IMR-90 (cell line): ENCODE results near the gene ASB11. TPM values are rescaled to one million over a fixed set of nuclear protein-coding genes. Genes with fewer than 3 reads are reported as not detected.
"Not testable (repeated sequence)": the region's sequence is repeated elsewhere in the genome, so short reads cannot be mapped to it uniquely, and the experiment has no call there.

Experiments
- ATAC-seq: fragments of 200-7000 bp; cut with Tn5 transposase; 2 replicates; pipeline ENCODE4 v1.9.1; 2020; ENCODE audit warnings: low read depth, mild to moderate bottlenecking, moderate library complexity
- BruUV-seq: library from RNA; stranded (reverse); fragments of 400-500 nt; replicated peaks from 2 replicates; lab custom pipeline; 2021; lab: Mats Ljungman, UMichigan
- CTCF ChIA-PET: fragments of 300-600 bp; formaldehyde crosslinking; extraction: SDS; loops from one replicate; lab custom pipeline; 2021; ENCODE audit warnings: antibody characterized with exemption; lab: Yijun Ruan, JAX
- POLR2A ChIA-PET: fragments of 300-600 bp; sonication (Branson Sonifier 250); formaldehyde crosslinking; loops from one replicate; lab custom pipeline; 2022; ENCODE audit warnings: antibody characterized with exemption; ENCODE audit not compliant: unreplicated experiment; lab: Charles Lee
- DNase-seq: peaks from one replicate; pipeline ENCODE4 v3.0.0; 2013
- H2AFZ ChIP-seq: replicated peaks from 2 replicates; pipeline ENCODE3; 2013; ENCODE audit warnings: low read length, mild to moderate bottlenecking; ENCODE audit not compliant: poor library complexity
- H2AK5ac ChIP-seq: 2 replicates; pipeline ENCODE4 v1.6.1; 2013; ENCODE audit warnings: low read depth, low read length, inconsistent platforms
- H2AK9ac ChIP-seq: replicated peaks from 2 replicates; pipeline ENCODE3; 2013; ENCODE audit warnings: mild to moderate bottlenecking, low read depth, low read length, moderate library complexity; ENCODE audit not compliant: poor library complexity
- H2BK120ac ChIP-seq: 2 replicates; pipeline ENCODE4 v1.6.1; 2013; ENCODE audit warnings: low read depth, low read length, inconsistent platforms
- H2BK15ac ChIP-seq: 3 replicates; pipeline ENCODE4 v1.6.1; 2013; ENCODE audit warnings: low read depth, low read length, inconsistent platforms
- H2BK20ac ChIP-seq: 2 replicates; pipeline ENCODE4 v1.6.1; 2013; ENCODE audit warnings: low read depth, mild to moderate bottlenecking, inconsistent platforms, low read length, moderate library complexity
- H2BK5ac ChIP-seq: 2 replicates; pipeline ENCODE4 v1.6.1; 2013; ENCODE audit warnings: mild to moderate bottlenecking, low read depth, low read length, inconsistent platforms; ENCODE audit not compliant: poor library complexity, severe bottlenecking
- H3K14ac ChIP-seq: replicated peaks from 2 replicates; pipeline ENCODE4 v1.6.1; 2013; ENCODE audit warnings: low read depth, low read length, inconsistent platforms
- H3K18ac ChIP-seq: 2 replicates; pipeline ENCODE4 v1.6.1; 2013; ENCODE audit warnings: low read depth, low read length, control low read depth
- H3K23ac ChIP-seq: 2 replicates; pipeline ENCODE4 v1.6.1; 2013; ENCODE audit warnings: low read depth, low read length, inconsistent platforms
- H3K27ac ChIP-seq: 2 replicates; pipeline ENCODE4 v1.5.1; 2013; ENCODE audit warnings: mild to moderate bottlenecking, control low read depth, low read length; ENCODE audit not compliant: insufficient read depth
- H3K27me3 ChIP-seq: 2 replicates; pipeline ENCODE4 v1.6.1; 2013; ENCODE audit warnings: low read length; ENCODE audit not compliant: control insufficient read depth, insufficient read depth
- H3K36me3 ChIP-seq: 2 replicates; pipeline ENCODE4 v1.6.1; 2013; ENCODE audit warnings: low read length, mixed read lengths; ENCODE audit not compliant: control insufficient read depth, insufficient read depth
- H3K4ac ChIP-seq: 2 replicates; pipeline ENCODE4 v1.6.1; 2013; ENCODE audit warnings: low read depth, low read length, inconsistent platforms
- H3K4me1 ChIP-seq: 2 replicates; pipeline ENCODE4 v1.6.1; 2013; ENCODE audit warnings: low read length, mixed read lengths; ENCODE audit not compliant: control insufficient read depth, insufficient read depth
- H3K4me2 ChIP-seq: 2 replicates; pipeline ENCODE4 v1.6.1; 2013; ENCODE audit warnings: low read depth, mild to moderate bottlenecking, control low read depth, low read length, moderate library complexity
- H3K4me3 ChIP-seq: 2 replicates; pipeline ENCODE4 v1.5.1; 2013; ENCODE audit warnings: low read depth, mild to moderate bottlenecking, control low read depth, low read length, moderate library complexity; ENCODE audit not compliant: insufficient read depth
- H3K56ac ChIP-seq: 2 replicates; pipeline ENCODE4 v1.6.1; 2013; ENCODE audit warnings: low read length, inconsistent platforms; ENCODE audit not compliant: insufficient read depth; ENCODE audit errors: extremely low read depth
- H3K79me1 ChIP-seq, 2 experiments: 2 replicates each; pipeline ENCODE4 v1.6.1; 2013; ENCODE audit warnings: low read length in 2 of 2, inconsistent platforms in 1 of 2, low read depth in 1 of 2
- H3K9ac ChIP-seq: 2 replicates; pipeline ENCODE4 v1.6.1; 2013; ENCODE audit warnings: low read depth, low read length, control low read depth
- H3K9me1 ChIP-seq: 2 replicates; pipeline ENCODE4 v1.6.1; 2013; ENCODE audit warnings: low read length, inconsistent platforms; ENCODE audit not compliant: insufficient read depth
- H3K9me3 ChIP-seq: 2 replicates; pipeline ENCODE4 v1.6.1; 2013; ENCODE audit warnings: low read length; ENCODE audit not compliant: control insufficient read depth, insufficient read depth
- H4K20me1 ChIP-seq: 2 replicates; pipeline ENCODE4 v1.6.1; 2013; ENCODE audit warnings: low read length, inconsistent platforms; ENCODE audit not compliant: insufficient read depth
- H4K5ac ChIP-seq: 2 replicates; pipeline ENCODE4 v1.6.1; 2013; ENCODE audit warnings: mild to moderate bottlenecking, low read depth, low read length, control low read depth
- H4K8ac ChIP-seq, 2 experiments: 2 replicates each; pipeline ENCODE4 v1.6.1; 2013; ENCODE audit warnings: low read depth in 2 of 2, low read length in 2 of 2, control low read depth in 1 of 2, inconsistent platforms in 1 of 2
- H4K91ac ChIP-seq: 2 replicates; pipeline ENCODE4 v1.6.1; 2013; ENCODE audit warnings: low read depth, low read length, inconsistent platforms; ENCODE audit not compliant: insufficient read depth
- CEBPB ChIP-seq: IDR thresholded peaks from 2 replicates; pipeline ENCODE4 v1.6.1; 2012; ENCODE audit warnings: low read depth, low read length, improper control_type of control experiment
- SMC3 ChIP-seq: fragments of 150-350 bp; IDR thresholded peaks from 2 replicates; pipeline ENCODE4 v1.6.1; 2016; ENCODE audit warnings: low read depth, mild to moderate bottlenecking, antibody characterized with exemption, low read length, moderate library complexity
- WGBS, 2 experiments: methylation state at CpG; one replicate each; pipeline versions ENCODE4 v1.1.5 to v1.1.7; 2013; ENCODE audit warnings: missing lambda C conversion rate in 2 of 2; ENCODE audit not compliant: insufficient read length in 1 of 2; ENCODE audit errors: extremely low coverage in 2 of 2; 5-methylcytosine and 5-hydroxymethylcytosine counted together
- dilution Hi-C: fragments of 300-500 bp; cut with HindIII; formaldehyde crosslinking; loops from one replicate; pipeline ENCODE4 v1.14.3; 2018; ENCODE audit warnings: low sequenced_read_pairs; ENCODE audit not compliant: unreplicated experiment
- in situ Hi-C: fragments of 300-500 bp; cut with MboI; formaldehyde crosslinking; loops from 3 replicates; pipeline ENCODE4 v1.14.3; 2019; ENCODE audit warnings: low sequenced_read_pairs, inconsistent platforms, mixed read lengths
- intact Hi-C: fragments of 100-400 bp; cut with micrococcal nuclease; formaldehyde crosslinking; loops from 2 replicates; pipeline ENCODE4 v1.10.0; 2022
- polyA plus RNA-seq, 3 experiments: library from polyadenylated mRNA; depleted of rRNA; stranded (reverse); fragments of >200 nt; gene quantifications; 2 replicates each; pipeline ENCODE4 v1.2.3, GENCODE V29; 2012; ENCODE audit warnings: low replicate concordance in 1 of 3
- total RNA-seq: library from RNA; depleted of rRNA; stranded (reverse); fragments of >200 nt; gene quantifications from 2 replicates; pipeline ENCODE4 v1.2.3, GENCODE V29; 2012

ASB11 gene
- total and polyA plus RNA-seq, 2 of the 4 experiments (the other 2 are of a cell fraction), result not detected

DNA sequence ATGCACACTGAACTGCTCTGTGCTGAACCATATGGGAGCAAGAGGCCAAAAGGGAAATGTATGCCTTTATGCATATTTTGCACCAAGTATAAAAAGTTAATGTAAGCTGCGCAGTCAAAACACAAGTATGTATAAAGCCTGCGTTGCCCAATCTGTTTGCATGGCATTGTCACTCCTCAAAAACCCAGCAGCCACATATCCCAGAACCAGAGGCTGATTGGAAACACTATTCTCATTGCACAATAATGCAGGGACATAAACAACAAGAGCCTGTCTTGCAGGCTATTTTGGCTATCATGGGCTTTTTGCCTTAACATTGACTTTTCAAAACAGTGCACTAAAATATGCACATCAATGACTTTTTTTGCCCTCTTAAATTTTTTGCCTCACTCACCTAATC, 40.5 kb downstream of the ASB11 start:
- Histone ChIP-seq H2BK15ac (no peak overlapping the region), H2AFZ (no peak overlapping the region), H4K91ac (no peak overlapping the region), H3K27ac (no peak overlapping the region), H3K14ac (no peak overlapping the region), H2BK20ac (no peak overlapping the region), H3K9me1 (no peaks in the 10 kb centered on the region), H2AK9ac (no peak overlapping the region), H3K79me1 (no peaks in the 10 kb centered on the region), H3K4me3 (no peak overlapping the region), H3K27me3 (no peaks in the 10 kb centered on the region), H3K9me3 (no peaks in the 10 kb centered on the region), H3K36me3 (no peaks in the 10 kb centered on the region), H2BK5ac (no peak overlapping the region), H3K4ac (no peak overlapping the region), H4K20me1 (no peaks in the 10 kb centered on the region), H3K9ac (no peak overlapping the region), H2BK120ac (no peak overlapping the region), H2AK5ac (no peak overlapping the region), H3K4me2 (no peak overlapping the region), H3K4me1 (no peaks in the 10 kb centered on the region; the same call in 1 of the 2 replicates), H3K23ac (no peak overlapping the region), H3K56ac (no peak overlapping the region), H4K5ac (no peak overlapping the region), H4K8ac (no peak overlapping the region), H3K18ac (no peak overlapping the region)
- no peak for DNase-seq
- ATAC-seq, result no peak
- no CpG with 5 or more reads among the region's 2 CpGs for WGBS, 2 experiments
- in situ Hi-C loops (no loop called here), intact Hi-C loops (no loop called here), dilution Hi-C loops (no loop called here)
- ChIA-PET POLR2A (no interaction called here), CTCF (no interaction called here)
- 0 out of 2 replicates have a peak, but pooled peaks have one; percentile 41 for TF ChIP-seq CEBPB
- TF ChIP-seq SMC3, result no peak
- BruUV-seq, result no TSS peak

DNA sequence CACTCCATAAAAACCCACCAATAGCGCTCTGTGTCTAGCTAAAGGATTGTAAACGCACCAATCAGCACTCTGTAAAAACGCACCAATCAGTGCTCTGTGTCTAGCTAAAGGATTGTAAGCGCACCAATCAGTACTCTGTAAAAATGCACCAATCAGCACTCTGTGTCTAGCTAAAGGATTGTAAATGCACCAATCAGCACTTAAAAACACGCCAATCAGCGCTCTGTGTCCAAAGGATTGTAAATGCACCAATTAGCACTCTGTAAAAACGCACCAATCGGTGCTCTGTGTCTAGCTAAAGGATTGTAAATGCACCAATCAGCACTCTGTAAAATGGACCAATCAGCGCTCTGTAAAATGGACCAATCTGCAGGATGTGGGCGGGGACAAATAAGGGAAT, 42.2 kb downstream of the ASB11 start:
- DNase-seq, POLR2A ChIA-PET, H3K9ac ChIP-seq, H3K27me3 ChIP-seq, H3K79me1 ChIP-seq, H3K4me3 ChIP-seq, H3K36me3 ChIP-seq, H4K5ac ChIP-seq, in situ Hi-C loops, H2AK9ac ChIP-seq, H4K8ac ChIP-seq, H3K9me1 ChIP-seq, H2AFZ ChIP-seq, H3K9me3 ChIP-seq, CTCF ChIA-PET, H3K14ac ChIP-seq, BruUV-seq, intact Hi-C loops, dilution Hi-C loops, ATAC-seq, H3K23ac ChIP-seq, H2BK120ac ChIP-seq, H3K56ac ChIP-seq, H3K4me2 ChIP-seq, H4K20me1 ChIP-seq, H3K27ac ChIP-seq, H2AK5ac ChIP-seq, H2BK20ac ChIP-seq, H2BK5ac ChIP-seq, H3K18ac ChIP-seq, H3K4ac ChIP-seq, H4K91ac ChIP-seq, H3K4me1 ChIP-seq, H2BK15ac ChIP-seq: not testable (repeated sequence)
- WGBS, 2 experiments, result 72% methylated on average over 3 of the region's 10 CpGs; no CpG with 5 or more reads in 1 of the 2 experiments
